Raji (cell line): ENCODE results near the gene XRN1.

Experiments used
- POLR2A ChIP-seq: IDR thresholded peaks from 2 replicates; pipeline ENCODE4 v1.6.1; 2011; ENCODE audit warnings: low read depth, low read length, control low read depth; ENCODE audit not compliant: insufficient read depth

The XRN1 gene

DNA sequence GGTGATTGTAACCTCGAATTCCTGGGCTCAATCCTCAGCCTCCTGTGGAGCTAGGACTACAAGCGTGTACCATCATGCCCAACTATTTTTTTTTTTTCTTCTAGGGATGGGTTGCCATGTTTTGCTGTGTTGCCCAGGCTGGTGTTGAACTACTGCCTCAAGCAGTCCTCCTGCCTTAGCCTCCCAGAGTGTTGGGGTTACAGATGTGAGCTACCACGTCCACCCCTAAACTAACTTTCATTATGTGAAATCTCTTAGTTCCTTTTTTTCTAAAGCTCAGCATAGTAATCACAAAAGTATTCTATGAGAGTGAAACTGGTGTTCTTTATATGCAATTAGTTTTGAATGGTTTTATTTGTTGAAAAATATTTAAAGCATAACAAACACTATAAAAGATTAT, 92.1 kb downstream of the XRN1 start:
- no peak for TF ChIP-seq POLR2A

DNA sequence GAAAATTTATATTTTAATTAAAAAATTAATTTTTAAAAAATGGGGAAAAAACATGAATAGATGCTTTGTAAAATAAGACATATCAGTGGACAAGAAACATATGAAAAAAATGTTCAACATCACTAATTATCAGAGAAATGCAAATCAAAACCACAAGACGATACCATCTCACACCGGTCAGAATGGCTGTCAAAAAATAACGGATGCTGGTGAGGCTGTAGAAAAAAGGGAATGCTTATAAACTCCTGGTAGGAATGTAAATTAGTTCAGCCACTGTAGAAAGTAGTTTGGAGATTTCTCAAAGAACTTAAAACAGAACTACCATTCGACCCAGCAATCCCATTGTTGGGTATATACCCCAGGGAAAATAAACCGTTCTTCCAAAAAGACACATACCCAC, 93.8 kb downstream of the XRN1 start:
- TF ChIP-seq POLR2A = no peak

DNA sequence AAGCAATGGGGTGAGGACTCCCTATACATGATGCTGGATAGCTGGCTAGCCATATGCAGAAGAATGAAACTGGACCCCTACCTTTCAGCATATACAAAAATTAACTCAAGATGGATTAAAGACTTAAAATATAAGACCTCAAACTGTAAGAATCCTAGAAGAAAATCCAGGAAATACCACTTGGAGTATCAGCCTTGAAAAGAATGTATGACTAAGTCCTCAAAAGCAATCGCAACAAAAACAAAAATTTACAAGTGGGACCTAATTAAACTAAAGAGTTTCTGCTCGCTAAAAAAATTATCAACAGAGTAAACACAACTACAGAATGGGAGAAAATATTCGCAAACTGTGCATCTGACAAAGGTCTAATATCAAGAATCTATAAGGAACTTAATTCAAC, 94.3 kb downstream of the XRN1 start:
- TF ChIP-seq POLR2A = no peak

DNA sequence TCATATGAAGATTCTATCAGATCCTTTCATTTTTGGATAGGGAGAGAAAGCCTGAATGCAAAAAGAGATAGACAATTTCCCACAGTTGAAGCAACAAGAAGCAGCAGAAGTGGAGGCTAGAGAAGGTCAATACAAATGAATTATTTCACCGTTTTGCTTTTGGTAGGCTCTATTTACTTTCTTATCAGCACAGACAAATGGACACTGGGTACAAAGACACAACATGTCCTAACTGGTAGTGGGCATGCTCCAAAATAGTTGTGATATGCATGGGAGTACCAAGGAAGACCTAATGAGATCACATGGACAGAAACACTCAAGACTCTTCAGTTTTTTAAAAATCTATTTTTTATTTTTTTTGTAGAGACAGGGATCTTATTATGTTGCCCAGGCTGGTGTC, 99.4 kb downstream of the XRN1 start:
- no peak for TF ChIP-seq POLR2A

DNA sequence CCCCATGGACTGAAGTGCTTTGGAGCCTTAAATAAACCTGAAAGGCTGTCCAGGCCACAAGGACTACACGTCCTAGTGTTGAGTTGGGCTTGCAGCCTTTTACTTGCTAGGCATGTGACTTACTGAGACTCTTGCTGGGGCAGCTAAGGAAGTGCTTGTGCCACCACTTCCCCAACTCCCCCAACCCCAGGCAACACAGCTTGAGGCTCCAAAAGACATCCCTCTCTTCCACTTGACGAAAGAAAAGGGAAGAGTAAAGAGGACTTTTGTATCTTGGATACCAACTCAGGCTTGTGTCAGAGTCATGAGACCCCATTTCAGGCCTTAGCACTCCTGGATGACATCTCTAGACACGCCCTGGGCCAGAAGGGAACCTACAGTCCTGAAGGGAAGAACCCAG, 109.8 kb downstream of the XRN1 start:
- no peak for TF ChIP-seq POLR2A

DNA sequence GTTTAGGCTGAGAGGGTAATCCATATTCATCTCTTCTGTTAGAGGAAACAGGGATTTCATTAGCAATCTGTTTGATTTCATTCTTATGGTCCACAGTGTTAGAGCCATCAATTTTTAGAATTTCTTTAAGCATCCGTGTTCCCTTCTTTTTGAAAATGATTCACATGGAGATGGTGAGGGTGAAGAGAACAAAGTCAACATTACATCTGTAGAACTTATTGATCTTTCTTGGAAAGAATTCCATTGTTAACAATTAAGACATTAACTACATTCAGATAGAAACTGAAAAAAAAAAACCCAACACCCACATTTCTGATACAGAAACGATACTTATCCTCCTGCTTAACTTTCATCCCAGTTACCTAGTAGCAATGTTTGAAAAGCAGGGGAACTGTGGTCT, 115.4 kb downstream of the XRN1 start:
- no peak for TF ChIP-seq POLR2A

DNA sequence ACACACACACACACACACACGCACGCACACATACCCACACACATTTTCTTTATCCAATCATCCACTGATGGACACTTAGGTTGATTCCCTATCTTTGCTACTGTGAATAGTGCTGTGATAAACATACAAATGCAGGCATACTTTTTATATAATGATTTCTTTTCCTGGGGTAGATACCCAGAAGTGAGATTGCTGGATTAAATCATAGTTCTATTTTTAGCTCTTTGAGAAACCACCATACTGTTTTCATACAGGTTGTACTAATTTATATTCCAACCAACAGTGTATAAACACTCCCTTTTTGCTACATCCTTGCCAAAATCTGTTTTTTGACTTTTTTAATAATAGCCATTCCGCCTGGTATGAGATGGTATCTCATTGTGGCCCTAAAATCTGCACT, 127.9 kb downstream of the XRN1 start:
- no peak for TF ChIP-seq POLR2A

DNA sequence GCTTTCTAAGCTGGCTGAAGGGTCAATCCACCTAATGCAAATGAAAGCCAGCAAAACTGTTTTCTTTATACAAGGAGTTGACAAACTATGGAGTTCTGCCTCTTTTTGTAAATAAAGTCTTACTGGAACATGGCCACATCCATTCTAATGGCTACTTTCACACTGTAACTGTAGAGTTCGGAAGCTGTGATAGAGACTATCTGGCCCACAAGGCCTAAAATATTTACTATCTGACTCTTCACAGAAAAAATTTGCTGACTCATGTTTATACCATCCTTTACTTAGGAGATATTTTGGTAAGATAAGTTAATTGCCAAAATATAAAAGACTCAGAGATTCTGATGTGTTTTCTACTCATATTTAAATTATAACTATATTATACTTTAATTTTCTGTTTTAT, 128.7 kb downstream of the XRN1 start:
- no peak for TF ChIP-seq POLR2A

DNA sequence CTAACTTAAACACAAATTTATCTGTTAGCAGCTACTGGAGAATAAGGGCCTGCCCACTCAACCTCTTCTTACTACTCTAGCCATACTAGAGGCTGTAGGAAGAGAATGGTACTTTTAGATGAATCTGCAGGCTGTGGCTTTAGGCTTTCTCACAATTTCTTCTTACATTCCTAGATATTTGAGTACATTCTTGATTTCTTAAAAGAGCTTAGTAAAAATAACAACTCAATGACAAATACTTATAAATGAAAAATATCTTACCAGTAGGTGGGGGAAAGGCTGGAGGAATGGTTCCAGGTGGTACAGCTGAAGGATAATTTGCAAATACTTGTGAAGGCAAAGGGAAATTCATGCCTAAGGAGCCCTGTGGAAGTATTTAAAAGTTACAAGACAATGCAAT, 129.5 kb downstream of the XRN1 start:
- TF ChIP-seq POLR2A = no peak

DNA sequence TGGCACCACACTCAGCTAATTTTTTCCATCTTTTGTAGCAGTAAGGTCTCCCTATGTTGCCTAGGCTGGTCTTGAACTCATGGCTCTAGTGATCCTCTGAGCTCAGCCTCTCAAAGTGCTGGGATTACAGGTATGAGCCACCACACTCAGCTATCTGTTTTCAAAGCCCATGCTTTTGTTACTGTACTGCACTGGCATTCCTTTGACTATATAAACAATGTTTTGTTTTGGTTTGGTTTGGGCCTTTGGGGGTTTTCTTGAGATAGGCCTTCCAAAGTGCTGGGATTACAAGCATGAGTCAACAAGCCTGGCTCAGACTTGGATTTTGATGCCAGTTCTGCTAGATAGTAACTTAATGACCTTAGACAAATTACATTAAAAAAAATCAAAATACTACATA, 132.8 kb downstream of the XRN1 start:
- no peak for TF ChIP-seq POLR2A

DNA sequence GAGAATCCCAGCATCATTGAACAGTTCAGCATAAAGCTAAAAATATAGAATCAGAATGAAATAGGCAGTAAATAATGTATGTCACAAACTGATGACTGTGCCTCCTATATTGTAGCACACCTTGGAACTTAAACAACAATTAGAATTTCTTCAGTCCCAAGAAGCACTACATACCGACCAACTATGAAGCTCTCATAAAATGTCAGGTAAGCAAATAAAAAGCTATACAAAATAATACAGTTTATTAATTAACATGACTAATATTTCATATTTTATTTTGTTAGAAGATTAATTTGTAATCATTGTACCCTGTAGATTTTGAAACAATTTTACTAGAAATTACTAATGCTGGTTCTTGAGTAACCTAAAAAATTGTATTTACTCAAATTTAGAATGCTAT, 137.4 kb downstream of the XRN1 start:
- no peak for TF ChIP-seq POLR2A

DNA sequence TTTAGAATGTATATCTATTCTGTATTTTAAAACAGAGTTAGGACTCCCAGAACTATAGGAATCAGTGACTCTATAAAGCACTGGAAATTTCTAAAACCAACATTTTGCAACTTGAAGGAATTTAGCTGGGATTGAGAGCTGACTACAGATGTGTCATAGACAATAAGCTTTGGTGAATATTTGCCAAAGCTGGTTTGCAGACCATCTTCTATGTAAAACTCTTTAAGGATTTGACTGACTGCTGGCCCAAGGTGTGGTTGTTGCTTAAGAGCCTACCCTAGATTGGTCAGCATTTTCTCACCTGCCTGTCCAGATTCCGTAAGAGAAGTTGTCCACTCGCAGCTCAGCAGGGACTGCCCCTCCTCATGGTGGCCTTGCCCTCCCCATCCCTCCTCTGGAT, 149.2 kb downstream of the XRN1 start:
- no peak for TF ChIP-seq POLR2A

DNA sequence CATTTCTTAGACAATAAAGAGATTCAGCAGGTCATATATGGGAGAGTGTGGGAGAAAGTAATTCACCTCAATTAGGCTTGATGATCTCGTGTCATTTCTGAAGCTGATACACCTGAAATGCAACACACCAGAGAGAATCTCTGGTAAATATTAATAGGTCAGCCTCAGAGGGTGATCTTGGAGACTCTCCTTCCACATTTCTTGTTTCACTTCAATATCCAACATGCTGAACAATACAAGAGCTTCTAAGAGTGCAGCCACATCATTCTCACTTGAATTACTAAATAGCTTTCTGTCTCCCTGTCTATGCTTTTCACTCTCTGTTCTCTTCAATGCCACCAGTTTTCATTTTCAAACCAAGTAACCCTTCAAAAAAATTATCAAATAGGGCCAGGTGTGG, 151.3 kb downstream of the XRN1 start:
- TF ChIP-seq POLR2A = no peak

DNA sequence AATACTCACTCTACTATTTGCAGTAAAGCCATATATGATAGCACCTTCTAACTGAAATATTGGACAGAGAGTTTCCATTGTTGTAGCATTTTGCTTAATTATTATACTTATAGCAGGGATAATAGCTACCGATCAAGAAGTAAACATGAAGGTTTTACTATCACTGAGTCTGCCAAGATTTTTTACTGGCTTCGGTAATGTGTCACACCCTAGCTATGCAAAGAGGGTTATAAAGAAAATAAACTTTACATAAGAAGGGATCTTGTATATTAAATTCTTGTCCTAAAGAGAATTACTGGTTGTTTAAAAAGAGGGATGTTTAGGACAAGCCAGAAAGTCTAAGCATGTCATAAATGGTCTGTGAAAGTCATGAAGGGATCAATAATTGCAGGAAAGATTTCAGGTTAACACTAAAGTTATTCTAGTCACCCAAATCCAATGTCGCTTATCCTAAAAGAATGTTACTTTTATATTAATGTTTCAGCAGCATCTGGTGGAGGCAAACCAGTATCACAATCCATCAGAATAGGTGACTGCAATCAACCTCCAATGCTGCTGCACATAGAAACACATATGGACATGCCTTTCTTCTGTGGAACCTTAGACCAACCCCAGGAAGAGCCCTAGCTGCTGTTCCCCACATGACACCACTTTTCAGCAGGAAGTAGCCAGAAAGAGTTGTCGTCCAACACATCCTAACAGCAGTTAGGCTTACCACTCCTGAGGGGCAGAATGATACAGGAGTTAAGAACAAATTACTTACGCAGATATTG, 159.8 kb downstream of the XRN1 start:
- TF ChIP-seq POLR2A = no peak

DNA sequence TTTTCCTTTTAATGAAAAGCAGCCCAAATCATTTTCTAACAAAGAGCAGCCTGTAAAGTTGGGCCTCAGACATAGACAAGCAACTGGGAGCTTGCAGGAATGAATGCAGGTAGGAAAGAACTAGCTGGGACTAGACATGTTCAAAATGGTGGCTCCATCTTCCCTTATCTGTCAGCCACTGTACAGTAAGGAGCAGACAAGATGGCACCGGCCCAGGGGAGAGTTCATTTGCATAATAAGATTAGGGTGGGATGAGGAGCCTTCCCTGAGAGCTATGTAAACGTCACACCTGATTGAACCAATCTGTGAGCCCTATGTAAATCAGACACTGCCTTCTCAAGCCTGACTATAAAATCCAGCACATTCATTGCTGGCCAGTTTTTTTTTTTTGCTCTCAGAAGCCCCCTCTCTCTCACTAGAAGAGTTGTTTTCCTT, 162.7 kb downstream of the XRN1 start:
- no peak for TF ChIP-seq POLR2A

DNA sequence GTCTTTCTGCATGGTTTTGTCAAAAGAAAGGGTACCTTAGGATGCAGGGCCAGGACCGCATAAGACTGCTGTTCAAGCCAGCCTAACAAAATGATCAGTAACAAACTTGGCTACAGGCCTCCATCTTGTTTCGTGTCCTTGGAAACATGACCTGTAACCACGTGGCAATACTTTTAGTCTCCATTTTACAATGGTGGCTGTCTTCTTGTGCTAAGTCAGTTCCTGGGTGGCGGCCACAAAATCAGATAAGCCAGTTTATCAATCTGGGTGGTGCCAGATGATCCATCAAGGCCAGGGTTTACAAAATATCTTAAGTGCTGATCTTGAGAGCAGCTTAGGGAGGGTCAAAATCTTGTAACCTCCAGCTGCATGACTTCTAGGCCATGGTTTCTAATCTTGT, 165.3 kb downstream of the XRN1 start:
- no peak for TF ChIP-seq POLR2A

DNA sequence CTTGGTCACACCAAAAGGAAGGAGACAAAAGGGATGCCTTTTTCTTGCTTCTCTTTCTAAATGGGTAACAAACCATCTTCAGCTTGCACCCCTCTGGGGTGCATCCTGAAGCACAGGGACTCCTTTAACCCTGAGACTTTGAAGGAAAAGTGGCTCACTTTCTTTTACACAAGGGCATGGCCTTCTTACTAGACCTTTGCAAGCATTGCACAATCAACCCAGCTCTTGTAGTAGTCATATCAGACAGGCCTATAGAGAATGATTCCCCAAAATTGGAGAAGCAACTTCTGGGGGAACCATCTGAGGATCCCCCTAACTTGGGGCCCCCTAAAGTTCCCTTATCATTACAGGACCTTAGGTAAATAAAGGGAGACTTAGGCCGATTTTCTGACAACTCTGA, 166.4 kb downstream of the XRN1 start:
- no peak for TF ChIP-seq POLR2A
